ENCODE data around the gene NAPB. TPM values are rescaled to one million over a fixed set of nuclear protein-coding genes. Genes with fewer than 3 reads are reported as not detected.

NAPB gene
- total RNA-seq, 2 donors from 2014 or later, result 11.5 to 14.3 TPM

GRCh38 chr20:23446505-23446904 lies 25.2 kb upstream of the NAPB start:
- Mint-ChIP-seq H3K27ac (no peak overlapping the region), H3K36me3 (ENCODE audit: low read depth) (no peaks in the 10 kb centered on the region), H3K4me1 (no peaks in the 10 kb centered on the region), H3K9me3 (no peaks in the 10 kb centered on the region), H3K27me3 (peaks cover 6% of the 10 kb centered on the region), H3K4me3 (no peak overlapping the region)
- peak; percentile 52 for ATAC-seq (replicated peaks)

- Mint-ChIP-seq H3K9me3 (no peaks in the 10 kb centered on the region), H3K36me3 (ENCODE audit: low read depth) (no peaks in the 10 kb centered on the region), H3K27ac (no peak overlapping the region), H3K4me1 (no peaks in the 10 kb centered on the region), H3K4me3 (no peak overlapping the region), H3K27me3 (peaks cover 1% of the 10 kb centered on the region)
- ATAC-seq (replicated peaks), result no peak
Measured at GRCh38 chr20:23445596-23446217, 24.4 kb upstream of the NAPB start.

- Mint-ChIP-seq H3K4me1 (no peaks in the 10 kb centered on the region), H3K9me3 (no peaks in the 10 kb centered on the region), H3K4me3 (no peak overlapping the region), H3K36me3 (ENCODE audit: low read depth) (no peaks in the 10 kb centered on the region), H3K27ac (no peak overlapping the region), H3K27me3 (no peaks in the 10 kb centered on the region)
- no peak for ATAC-seq (replicated peaks)
Measured at GRCh38 chr20:23444859-23445258, 23.6 kb upstream of the NAPB start.

GRCh38 chr20:23442436-23442835 lies 21.1 kb upstream of the NAPB start:
- no peaks in the 10 kb centered on the region for H3K27me3 Mint-ChIP-seq
- ATAC-seq (replicated peaks), result no peak
- no peak overlapping the region for H3K4me3 Mint-ChIP-seq
- H3K9me3 Mint-ChIP-seq, result no peaks in the 10 kb centered on the region
- no peaks in the 10 kb centered on the region for H3K4me1 Mint-ChIP-seq
- no peak overlapping the region for H3K27ac Mint-ChIP-seq
- no peaks in the 10 kb centered on the region for H3K36me3 Mint-ChIP-seq (ENCODE audit: low read depth)

GRCh38 chr20:23441850-23442313 lies 20.6 kb upstream of the NAPB start:
- Mint-ChIP-seq H3K36me3 (ENCODE audit: low read depth) (no peaks in the 10 kb centered on the region), H3K4me1 (no peaks in the 10 kb centered on the region)
- ATAC-seq (replicated peaks), result peak; percentile 74

GRCh38 chr20:23440004-23440403 lies 18.7 kb upstream of the NAPB start:
- Mint-ChIP-seq H3K36me3 (ENCODE audit: low read depth) (no peaks in the 10 kb centered on the region), H3K27me3 (no peaks in the 10 kb centered on the region), H3K27ac (no peak overlapping the region), H3K4me3 (no peak overlapping the region), H3K9me3 (no peaks in the 10 kb centered on the region), H3K4me1 (no peaks in the 10 kb centered on the region)
- ATAC-seq (replicated peaks), result no peak

More at GRCh38 chr20:23441850-23442313, 20.6 kb upstream of the NAPB start:
- no peak overlapping the region for H3K4me3 Mint-ChIP-seq
- H3K27ac Mint-ChIP-seq, result no peak overlapping the region
- H3K9me3 Mint-ChIP-seq, result no peaks in the 10 kb centered on the region
- H3K27me3 Mint-ChIP-seq, result no peaks in the 10 kb centered on the region

GRCh38 chr20:23438661-23439060 lies 17.4 kb upstream of the NAPB start:
- ATAC-seq (replicated peaks), result no peak
- Mint-ChIP-seq H3K27ac (no peak overlapping the region), H3K4me3 (no peak overlapping the region), H3K9me3 (no peaks in the 10 kb centered on the region), H3K4me1 (no peaks in the 10 kb centered on the region), H3K27me3 (no peaks in the 10 kb centered on the region), H3K36me3 (ENCODE audit: low read depth) (no peaks in the 10 kb centered on the region)

GRCh38 chr20:23437126-23437899 lies 16.0 kb upstream of the NAPB start:
- H3K9me3 Mint-ChIP-seq, result no peaks in the 10 kb centered on the region
- no peaks in the 10 kb centered on the region for H3K36me3 Mint-ChIP-seq (ENCODE audit: low read depth)
- ATAC-seq (replicated peaks), result no peak
- no peaks in the 10 kb centered on the region for H3K27me3 Mint-ChIP-seq
- H3K27ac Mint-ChIP-seq, result no peak overlapping the region
- H3K4me3 Mint-ChIP-seq, result no peak overlapping the region
- no peaks in the 10 kb centered on the region for H3K4me1 Mint-ChIP-seq

GRCh38 chr20:23436681-23437080 lies 15.4 kb upstream of the NAPB start:
- Mint-ChIP-seq H3K36me3 (ENCODE audit: low read depth) (no peaks in the 10 kb centered on the region), H3K4me1 (no peaks in the 10 kb centered on the region), H3K9me3 (no peaks in the 10 kb centered on the region), H3K4me3 (no peak overlapping the region), H3K27ac (no peak overlapping the region), H3K27me3 (no peaks in the 10 kb centered on the region)
- ATAC-seq (replicated peaks), result no peak

- H3K27me3 Mint-ChIP-seq, result no peaks in the 10 kb centered on the region
- H3K4me1 Mint-ChIP-seq, result no peaks in the 10 kb centered on the region
- no peaks in the 10 kb centered on the region for H3K36me3 Mint-ChIP-seq (ENCODE audit: low read depth)
- no peak overlapping the region for H3K4me3 Mint-ChIP-seq
- ATAC-seq (replicated peaks), result no peak
- no peak overlapping the region for H3K27ac Mint-ChIP-seq
- H3K9me3 Mint-ChIP-seq, result no peaks in the 10 kb centered on the region
Measured at GRCh38 chr20:23435626-23436539, 14.6 kb upstream of the NAPB start.

GRCh38 chr20:23434521-23435313 lies 13.4 kb upstream of the NAPB start:
- Mint-ChIP-seq H3K4me3 (no peak overlapping the region), H3K9me3 (no peaks in the 10 kb centered on the region), H3K4me1 (no peaks in the 10 kb centered on the region), H3K27me3 (no peaks in the 10 kb centered on the region), H3K36me3 (ENCODE audit: low read depth) (no peaks in the 10 kb centered on the region), H3K27ac (no peak overlapping the region)
- ATAC-seq (replicated peaks), result no peak

- no peak overlapping the region for H3K4me3 Mint-ChIP-seq
- no peak overlapping the region for H3K27ac Mint-ChIP-seq
- no peaks in the 10 kb centered on the region for H3K9me3 Mint-ChIP-seq
- H3K4me1 Mint-ChIP-seq, result no peaks in the 10 kb centered on the region
- H3K27me3 Mint-ChIP-seq, result no peaks in the 10 kb centered on the region
- no peak for ATAC-seq (replicated peaks)
- no peaks in the 10 kb centered on the region for H3K36me3 Mint-ChIP-seq (ENCODE audit: low read depth)
Measured at GRCh38 chr20:23433628-23434027, 12.3 kb upstream of the NAPB start.

- Mint-ChIP-seq H3K27me3 (peaks cover 8% of the 10 kb centered on the region), H3K36me3 (ENCODE audit: low read depth) (peaks cover under 1% of the 10 kb centered on the region), H3K9me3 (no peaks in the 10 kb centered on the region), H3K4me1 (no peaks in the 10 kb centered on the region), H3K4me3 (no peak overlapping the region), H3K27ac (no peak overlapping the region)
- ATAC-seq (replicated peaks), result no peak
Measured at GRCh38 chr20:23425129-23425528, 3.8 kb upstream of the NAPB start.
